Measurements from ENCODE around the gene TENM4.

- TF ChIP-seq PATZ1 (CRISPR knock-in tag; IDR thresholded peaks at IDR 0.05; ENCODE audit: borderline replicate concordance) = no peak
- TF ChIP-seq ZFP3 (CRISPR knock-in tag; IDR thresholded peaks at IDR 0.05) = no peak
- no peak for TF ChIP-seq ZNF70 (CRISPR knock-in tag; IDR thresholded peaks at IDR 0.05)
These were observed at the start of gene TENM4 for GRCh38 chr11:79440571-79441460.
